ENCODE results near the gene ALDH1A3.

DNA sequence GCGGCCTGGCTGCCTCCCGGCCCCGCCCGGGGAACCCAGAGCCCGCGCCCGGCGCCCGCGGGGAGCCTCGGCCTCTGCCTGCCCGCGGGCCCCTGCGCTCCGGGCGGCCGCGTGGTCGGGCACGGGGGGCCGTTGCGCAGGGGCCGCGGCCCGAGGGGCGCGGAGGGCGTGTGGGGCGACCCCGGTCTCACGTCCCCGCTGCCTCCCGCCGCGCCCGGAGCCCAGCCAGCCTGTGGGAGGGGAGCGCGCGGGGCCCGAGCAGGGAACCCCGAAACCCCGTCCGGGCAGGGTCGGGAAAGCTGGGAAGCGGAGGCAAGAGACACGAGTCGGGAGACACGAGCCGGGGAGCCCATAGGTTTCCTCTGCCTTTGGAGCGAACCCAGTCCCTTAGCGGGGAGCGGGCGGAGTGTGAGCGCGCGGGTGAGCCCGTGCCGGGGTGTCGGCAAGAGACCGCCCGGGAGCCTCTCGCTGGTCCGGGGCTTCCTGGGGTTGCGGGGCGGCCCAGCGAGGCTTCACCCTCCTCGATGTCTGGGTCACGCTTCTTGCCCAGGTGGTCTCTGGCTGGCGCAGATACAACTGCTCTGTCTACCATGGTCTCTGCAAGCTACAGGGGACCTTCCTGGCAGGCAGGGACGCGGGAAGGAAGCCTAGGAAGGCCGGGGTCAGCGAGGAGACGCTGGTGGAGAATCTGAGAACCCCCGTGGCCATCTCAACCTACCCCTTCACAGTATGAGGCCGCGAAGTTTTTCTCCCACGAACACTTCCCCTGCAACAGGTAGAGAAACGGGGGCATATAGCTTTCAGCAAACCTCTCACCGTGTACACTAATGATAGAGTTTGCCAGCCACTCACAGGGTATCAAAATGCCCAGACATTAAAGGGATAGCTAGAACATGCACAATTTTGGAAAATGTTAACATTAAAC, 40.1 kb downstream of the ALDH1A3 start:
- TF ChIP-seq, protein P1, sequence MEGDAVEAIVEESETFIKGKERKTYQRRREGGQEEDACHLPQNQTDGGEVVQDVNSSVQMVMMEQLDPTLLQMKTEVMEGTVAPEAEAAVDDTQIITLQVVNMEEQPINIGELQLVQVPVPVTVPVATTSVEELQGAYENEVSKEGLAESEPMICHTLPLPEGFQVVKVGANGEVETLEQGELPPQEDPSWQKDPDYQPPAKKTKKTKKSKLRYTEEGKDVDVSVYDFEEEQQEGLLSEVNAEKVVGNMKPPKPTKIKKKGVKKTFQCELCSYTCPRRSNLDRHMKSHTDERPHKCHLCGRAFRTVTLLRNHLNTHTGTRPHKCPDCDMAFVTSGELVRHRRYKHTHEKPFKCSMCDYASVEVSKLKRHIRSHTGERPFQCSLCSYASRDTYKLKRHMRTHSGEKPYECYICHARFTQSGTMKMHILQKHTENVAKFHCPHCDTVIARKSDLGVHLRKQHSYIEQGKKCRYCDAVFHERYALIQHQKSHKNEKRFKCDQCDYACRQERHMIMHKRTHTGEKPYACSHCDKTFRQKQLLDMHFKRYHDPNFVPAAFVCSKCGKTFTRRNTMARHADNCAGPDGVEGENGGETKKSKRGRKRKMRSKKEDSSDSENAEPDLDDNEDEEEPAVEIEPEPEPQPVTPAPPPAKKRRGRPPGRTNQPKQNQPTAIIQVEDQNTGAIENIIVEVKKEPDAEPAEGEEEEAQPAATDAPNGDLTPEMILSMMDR (conservative IDR thresholded peaks at IDR 0.05; ENCODE audit: low read depth, low read length), result no peak
- TF ChIP-seq EZH2 (IDR thresholded peaks at IDR 0.05; ENCODE audit: low read length, unreplicated experiment), result no peak
- no peak for TF ChIP-seq EZH2phosphoT487 (IDR thresholded peaks at IDR 0.05; ENCODE audit: borderline replicate concordance, low read length)

All from PC-3 (cell line).